PC-9 (cell line): ENCODE data around the gene C18orf32.

Experiments used
- CTCF ChIP-seq: fragments of 200-600 bp; sonication (generic); conservative IDR thresholded peaks from 2 replicates; pipeline ENCODE4 v1.6.1; 2017; ENCODE audit warnings: mixed run types, antibody characterized with exemption, mild to moderate bottlenecking, moderate library complexity
- EZH2 ChIP-seq: fragments of 200-600 bp; sonication (generic); IDR thresholded peaks from 2 replicates; pipeline ENCODE4 v1.8.0; 2017; ENCODE audit warnings: antibody characterized with exemption, low read depth

DNA sequence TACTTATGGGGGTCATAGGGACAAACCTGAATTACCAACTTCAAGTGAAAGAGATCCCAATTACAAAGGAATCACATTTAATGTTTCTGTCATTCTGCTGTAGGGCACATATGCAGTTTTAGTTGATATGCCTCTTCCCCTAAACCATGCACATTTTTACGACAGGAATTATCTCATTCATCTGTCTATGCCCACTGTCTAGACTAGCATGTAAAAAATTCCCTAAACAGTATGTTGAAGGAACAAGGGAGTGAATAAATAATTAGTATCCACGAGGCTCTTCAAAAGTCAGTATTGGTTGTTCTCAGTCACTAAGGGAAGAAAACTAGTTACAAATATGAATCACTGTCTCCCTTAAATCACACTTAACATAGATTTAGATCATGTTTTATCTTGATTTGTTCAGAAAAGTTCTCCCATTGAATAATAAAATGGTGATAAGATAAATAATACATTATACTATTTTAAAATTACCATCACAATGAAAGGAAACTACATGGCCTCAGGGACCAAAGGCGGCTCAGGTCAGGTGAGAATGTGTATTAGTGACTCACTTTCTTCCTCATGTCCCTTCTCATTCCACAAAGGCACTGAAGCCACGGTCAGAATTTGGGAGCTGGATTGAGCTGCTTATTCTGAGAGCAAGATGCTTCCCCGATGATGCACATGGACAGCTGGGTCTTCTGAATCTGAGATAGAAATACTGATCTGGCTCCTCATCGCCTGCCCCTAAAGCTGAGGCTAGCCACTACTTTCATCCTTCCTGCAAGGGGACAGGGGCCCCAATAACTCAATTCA is 55.7 kb downstream of the C18orf32 start:
- TF ChIP-seq CTCF: no peak
- TF ChIP-seq EZH2: no peak
